ENCODE data around the gene EYS. TPM values are rescaled to one million over a fixed set of nuclear protein-coding genes. Genes with fewer than 3 reads are reported as not detected.
"Not testable (repeated sequence)": the region's sequence is repeated elsewhere in the genome, so short reads cannot be mapped to it uniquely, and the experiment has no call there.

The EYS gene
- total and polyA plus RNA-seq, 4 donors = not detected

DNA sequence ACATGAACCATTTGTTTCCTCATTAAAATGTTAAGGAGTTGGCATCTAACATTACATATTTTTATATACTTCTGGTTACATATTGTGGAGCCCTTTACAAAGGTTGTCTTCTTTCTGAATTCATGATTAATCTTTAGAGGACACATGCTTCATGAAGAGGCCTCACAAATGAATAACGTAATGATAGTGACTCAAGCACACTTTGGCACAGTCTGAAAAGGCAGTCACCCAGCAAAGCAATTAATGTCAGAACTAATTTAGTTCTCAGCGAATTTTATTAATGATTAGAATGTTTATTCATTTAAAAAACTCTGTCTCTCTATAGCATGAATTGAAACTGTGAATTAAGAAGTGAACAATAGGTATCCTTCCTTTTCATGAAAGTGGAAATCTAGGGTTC, 1217.3 kb downstream of the EYS start:
- Histone ChIP-seq H3K9me3 (ENCODE audit: control insufficient read depth, low read length) (no peaks in the 10 kb centered on the region), H3K4me1 (ENCODE audit: control insufficient read depth in 1 of 2, insufficient read depth in 2 of 2, low read length in 2 of 2) (no peaks in the 10 kb centered on the region), H3K4me3 (ENCODE audit: low read length in 2 of 2) (no peak overlapping the region), H3K27ac (ENCODE audit: low read depth in 1 of 2, low read length in 2 of 2) (no peak overlapping the region), H3K27me3 (ENCODE audit: control insufficient read depth in 1 of 2, insufficient read depth in 2 of 2, low read length in 1 of 2) (no peaks in the 10 kb centered on the region), H3K36me3 (ENCODE audit: control insufficient read depth in 1 of 2, insufficient read depth in 2 of 2, low read length in 1 of 2) (no peaks in the 10 kb centered on the region)
- no peak for DNase-seq
- WGBS, 2 donors = 49 to 52% methylated on average over 2 of the region's 2 CpGs
- ATAC-seq (ENCODE audit: low FRiP score) = no peak
- intact Hi-C loops (cut with DNase I) = no loop called here

DNA sequence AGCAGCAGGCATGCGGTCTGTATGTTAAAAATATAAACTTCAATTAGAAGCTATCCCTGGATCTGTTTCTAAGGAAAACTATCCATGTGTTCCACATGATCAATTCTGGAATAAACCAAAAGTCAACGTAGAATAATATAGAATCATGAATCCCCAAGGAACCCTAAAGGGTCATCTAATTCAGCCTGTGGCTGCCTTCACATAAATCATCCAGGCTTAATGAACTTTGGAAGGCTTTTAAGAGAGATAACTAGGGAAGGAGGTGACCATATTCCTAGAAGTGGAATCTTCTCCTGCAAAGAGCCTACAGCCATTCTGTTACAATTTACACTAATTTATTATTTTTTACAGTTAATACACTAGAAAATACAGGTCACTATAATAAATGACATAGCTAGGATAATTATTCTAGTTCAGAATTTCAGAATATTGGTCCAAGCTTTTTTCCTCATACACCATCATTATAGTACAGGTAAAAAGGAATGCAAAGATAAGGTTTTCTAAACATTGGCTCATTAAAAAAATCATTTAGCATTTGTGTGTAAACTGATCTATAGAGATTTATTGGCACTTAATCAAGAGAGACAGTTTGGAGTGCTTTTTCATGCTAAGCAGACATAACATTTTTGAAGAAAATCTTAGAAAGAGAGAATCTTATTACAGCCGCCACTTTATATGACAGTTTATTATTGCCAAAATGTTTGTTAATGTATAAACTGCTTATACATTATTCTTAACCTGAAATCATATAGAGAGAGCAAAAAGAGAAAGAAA, 1220.3 kb downstream of the EYS start:
- no peaks in the 10 kb centered on the region for H3K27me3 ChIP-seq (ENCODE audit: control insufficient read depth in 1 of 2, insufficient read depth in 2 of 2, low read length in 1 of 2)
- intact Hi-C loops (cut with DNase I) = no loop called here
- no peak for DNase-seq
- H3K27ac ChIP-seq (ENCODE audit: low read depth in 1 of 2, low read length in 2 of 2) = no peak overlapping the region
- 44 to 51% methylated on average over 3 of the region's 3 CpGs for WGBS, 2 donors
- ATAC-seq (ENCODE audit: low FRiP score) = no peak
- H3K4me3 ChIP-seq (ENCODE audit: low read length in 2 of 2) = no peak overlapping the region
- no peaks in the 10 kb centered on the region for H3K4me1 ChIP-seq (ENCODE audit: control insufficient read depth in 1 of 2, insufficient read depth in 2 of 2, low read length in 2 of 2)
- no peaks in the 10 kb centered on the region for H3K36me3 ChIP-seq (ENCODE audit: control insufficient read depth in 1 of 2, insufficient read depth in 2 of 2, low read length in 1 of 2)
- H3K9me3 ChIP-seq (ENCODE audit: control insufficient read depth, low read length) = no peaks in the 10 kb centered on the region

DNA sequence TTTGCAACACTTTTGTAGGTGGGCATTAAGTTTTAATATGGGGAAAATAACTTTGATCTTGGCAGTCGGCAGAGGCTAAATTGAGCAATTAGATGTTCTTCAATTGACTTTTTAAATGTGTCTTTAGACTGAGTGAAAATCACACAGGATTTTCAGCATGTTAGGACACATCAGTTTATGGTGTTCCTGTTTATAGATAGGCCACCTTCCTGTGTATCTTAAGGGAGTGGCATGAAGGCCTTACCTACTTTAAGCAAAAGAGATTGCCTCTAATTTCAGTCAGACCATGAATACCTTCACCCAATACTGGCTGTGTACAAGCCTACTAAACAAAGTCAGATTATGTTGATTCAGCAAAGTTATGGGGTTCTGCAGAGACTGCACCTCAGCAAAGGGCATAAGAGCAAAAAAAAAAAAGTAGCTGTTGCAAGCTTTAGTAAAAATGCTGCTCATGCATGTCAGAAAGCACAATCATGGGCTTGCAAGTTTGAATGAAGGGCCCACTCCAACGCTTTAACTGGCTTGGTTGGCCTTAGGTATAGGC, 1223.0 kb downstream of the EYS start:
- Histone ChIP-seq H3K36me3 (ENCODE audit: control insufficient read depth in 1 of 2, insufficient read depth in 2 of 2, low read length in 1 of 2) (no peaks in the 10 kb centered on the region), H3K27ac (ENCODE audit: low read depth in 1 of 2, low read length in 2 of 2) (no peak overlapping the region), H3K4me3 (ENCODE audit: low read length in 2 of 2) (no peak overlapping the region), H3K27me3 (ENCODE audit: control insufficient read depth in 1 of 2, insufficient read depth in 2 of 2, low read length in 1 of 2) (no peaks in the 10 kb centered on the region), H3K9me3 (ENCODE audit: control insufficient read depth, low read length) (no peaks in the 10 kb centered on the region), H3K4me1 (ENCODE audit: control insufficient read depth in 1 of 2, insufficient read depth in 2 of 2, low read length in 2 of 2) (no peaks in the 10 kb centered on the region)
- DNase-seq (no peak), ATAC-seq (ENCODE audit: low FRiP score) (no peak)
- intact Hi-C loops (cut with DNase I) = no loop called here
- 81 to 92% methylated on average over 2 of the region's 2 CpGs for WGBS, 2 donors

DNA sequence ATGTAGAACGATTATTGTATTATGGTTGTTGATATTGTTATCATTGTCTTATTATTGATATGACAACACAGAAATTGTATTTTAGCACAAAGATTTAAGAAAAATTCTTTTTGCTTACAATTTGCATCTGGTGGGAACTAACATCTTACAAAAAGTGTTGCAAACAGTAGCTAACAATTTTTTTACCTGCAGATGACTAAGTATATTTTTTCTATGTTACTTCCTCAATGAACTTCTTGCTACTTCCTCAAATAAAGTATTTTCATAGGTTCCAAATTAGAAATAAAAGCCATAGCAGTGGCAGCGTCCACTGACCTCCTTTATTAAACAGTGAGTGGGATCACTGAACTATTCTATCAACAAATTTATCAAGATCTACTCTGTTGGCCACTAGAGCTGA, 1224.4 kb downstream of the EYS start:
- DNase-seq (no peak), ATAC-seq (ENCODE audit: low FRiP score) (no peak)
- Histone ChIP-seq H3K36me3 (ENCODE audit: control insufficient read depth in 1 of 2, insufficient read depth in 2 of 2, low read length in 1 of 2) (no peaks in the 10 kb centered on the region), H3K4me1 (ENCODE audit: control insufficient read depth in 1 of 2, insufficient read depth in 2 of 2, low read length in 2 of 2) (no peaks in the 10 kb centered on the region), H3K4me3 (ENCODE audit: low read length in 2 of 2) (no peak overlapping the region), H3K27ac (ENCODE audit: low read depth in 1 of 2, low read length in 2 of 2) (no peak overlapping the region), H3K27me3 (ENCODE audit: control insufficient read depth in 1 of 2, insufficient read depth in 2 of 2, low read length in 1 of 2) (no peaks in the 10 kb centered on the region), H3K9me3 (ENCODE audit: control insufficient read depth, low read length) (no peaks in the 10 kb centered on the region)
- WGBS, 2 donors = 69 to 71% methylated on average over 2 of the region's 2 CpGs
- intact Hi-C loops (cut with DNase I) = no loop called here

DNA sequence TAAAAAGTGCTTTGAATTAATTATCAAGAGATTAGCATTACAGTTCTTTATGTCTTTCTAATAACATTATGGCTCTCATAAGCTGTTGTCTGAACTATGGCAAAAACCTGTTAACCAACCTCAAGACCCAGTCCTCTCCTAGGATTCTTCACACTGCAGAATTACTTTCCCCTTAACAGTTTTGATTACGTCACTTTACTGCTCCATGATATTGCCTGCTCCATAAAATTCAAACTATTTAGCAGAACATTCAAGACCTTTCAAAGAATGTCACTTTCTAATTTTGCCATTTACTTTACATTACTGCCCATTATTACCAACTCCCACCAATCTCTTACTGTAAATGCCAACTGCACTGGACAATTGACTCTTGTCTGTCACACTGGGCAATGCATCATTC, 1227.9 kb downstream of the EYS start:
- intact Hi-C loops (cut with DNase I) = no loop called here
- no peak overlapping the region for H3K27ac ChIP-seq (ENCODE audit: low read depth in 1 of 2, low read length in 2 of 2)
- ATAC-seq (ENCODE audit: low FRiP score) (no peak), DNase-seq (no peak)
- WGBS, 2 donors = 42 to 51% methylated on average over 1 of the region's 1 CpG
- no peaks in the 10 kb centered on the region for H3K9me3 ChIP-seq (ENCODE audit: control insufficient read depth, low read length)
- H3K27me3 ChIP-seq (ENCODE audit: control insufficient read depth in 1 of 2, insufficient read depth in 2 of 2, low read length in 1 of 2) = no peaks in the 10 kb centered on the region
- H3K4me3 ChIP-seq (ENCODE audit: low read length in 2 of 2) = no peak overlapping the region
- no peaks in the 10 kb centered on the region for H3K4me1 ChIP-seq (ENCODE audit: control insufficient read depth in 1 of 2, insufficient read depth in 2 of 2, low read length in 2 of 2)
- no peaks in the 10 kb centered on the region for H3K36me3 ChIP-seq (ENCODE audit: control insufficient read depth in 1 of 2, insufficient read depth in 2 of 2, low read length in 1 of 2)

DNA sequence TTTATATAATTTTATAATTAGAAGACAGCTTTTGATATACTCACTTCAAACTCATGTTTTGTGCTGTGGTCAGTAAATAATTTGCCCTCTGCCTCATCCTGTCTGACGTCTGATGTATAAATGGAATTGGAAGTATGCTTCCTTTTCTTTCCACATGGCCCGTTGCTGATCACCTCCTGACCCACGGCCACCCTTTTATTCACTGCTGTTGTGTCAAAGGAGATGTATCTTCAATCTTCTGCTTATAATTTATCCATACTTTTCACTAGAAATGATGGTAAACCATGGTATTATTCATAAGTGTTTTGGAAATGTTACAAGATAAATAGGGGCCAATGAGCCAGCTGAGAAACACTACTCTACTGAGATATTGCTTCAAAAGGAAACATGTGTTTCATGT, 1229.6 kb downstream of the EYS start:
- Histone ChIP-seq H3K4me3 (ENCODE audit: low read length in 2 of 2) (no peak overlapping the region), H3K36me3 (ENCODE audit: control insufficient read depth in 1 of 2, insufficient read depth in 2 of 2, low read length in 1 of 2) (no peaks in the 10 kb centered on the region), H3K9me3 (ENCODE audit: control insufficient read depth, low read length) (no peaks in the 10 kb centered on the region), H3K4me1 (ENCODE audit: control insufficient read depth in 1 of 2, insufficient read depth in 2 of 2, low read length in 2 of 2) (no peaks in the 10 kb centered on the region), H3K27ac (ENCODE audit: low read depth in 1 of 2, low read length in 2 of 2) (no peak overlapping the region), H3K27me3 (ENCODE audit: control insufficient read depth in 1 of 2, insufficient read depth in 2 of 2, low read length in 1 of 2) (no peaks in the 10 kb centered on the region)
- ATAC-seq (ENCODE audit: low FRiP score) = no peak
- 26 to 40% methylated on average over 3 of the region's 3 CpGs for WGBS, 2 donors
- intact Hi-C loops (cut with DNase I) = no loop called here
- DNase-seq = no peak

DNA sequence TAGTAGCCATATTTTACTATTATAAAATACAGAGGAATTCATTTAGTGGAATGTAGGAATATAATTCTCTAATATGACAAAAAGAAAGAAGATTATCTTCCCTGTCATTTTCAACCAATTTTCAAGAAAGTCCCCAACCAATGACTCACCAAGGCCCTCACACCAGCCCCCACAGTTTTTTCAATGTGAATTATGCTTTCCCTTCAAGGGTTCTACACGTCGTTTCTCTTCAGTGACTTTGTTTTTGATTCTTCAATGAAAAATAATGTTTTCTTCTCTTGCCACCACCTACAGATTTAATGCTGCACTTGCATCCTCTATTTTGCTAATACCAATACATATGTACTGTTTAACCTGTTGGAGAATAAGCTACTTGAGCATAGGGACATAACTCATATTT, 1230.1 kb downstream of the EYS start:
- Histone ChIP-seq H3K4me1 (ENCODE audit: control insufficient read depth in 1 of 2, insufficient read depth in 2 of 2, low read length in 2 of 2) (no peaks in the 10 kb centered on the region), H3K27ac (ENCODE audit: low read depth in 1 of 2, low read length in 2 of 2) (no peak overlapping the region), H3K36me3 (ENCODE audit: control insufficient read depth in 1 of 2, insufficient read depth in 2 of 2, low read length in 1 of 2) (no peaks in the 10 kb centered on the region), H3K4me3 (ENCODE audit: low read length in 2 of 2) (no peak overlapping the region), H3K9me3 (ENCODE audit: control insufficient read depth, low read length) (no peaks in the 10 kb centered on the region), H3K27me3 (ENCODE audit: control insufficient read depth in 1 of 2, insufficient read depth in 2 of 2, low read length in 1 of 2) (no peaks in the 10 kb centered on the region)
- WGBS, 2 donors = 9 to 15% methylated on average over 2 of the region's 2 CpGs
- no peak for ATAC-seq (ENCODE audit: low FRiP score)
- intact Hi-C loops (cut with DNase I) = no loop called here
- DNase-seq = no peak

DNA sequence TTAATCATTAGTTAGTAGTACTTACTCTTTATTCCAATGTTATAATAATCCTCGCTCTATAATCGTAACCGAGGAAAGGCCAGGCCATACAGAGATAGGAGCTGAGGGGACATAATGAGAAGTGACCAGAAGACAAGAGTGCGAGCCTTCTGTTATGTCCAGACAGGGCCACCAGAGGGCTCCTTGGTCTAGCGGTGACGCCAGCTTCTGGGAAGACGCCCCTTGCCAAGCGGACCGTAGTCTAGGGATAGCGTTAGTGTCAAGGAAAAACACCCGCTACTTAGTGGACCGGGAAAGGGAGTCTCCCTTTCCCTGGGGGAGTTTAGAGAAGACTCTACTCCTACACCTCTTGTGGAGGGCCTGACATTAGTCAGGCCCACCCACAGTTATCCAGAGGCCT, 1237.6 kb downstream of the EYS start:
- H3K27ac ChIP-seq (ENCODE audit: low read depth in 1 of 2, low read length in 2 of 2); H3K4me1 ChIP-seq (ENCODE audit: control insufficient read depth in 1 of 2, insufficient read depth in 2 of 2, low read length in 2 of 2); H3K27me3 ChIP-seq (ENCODE audit: control insufficient read depth in 1 of 2, insufficient read depth in 2 of 2, low read length in 1 of 2); ATAC-seq (ENCODE audit: low FRiP score); H3K36me3 ChIP-seq (ENCODE audit: control insufficient read depth in 1 of 2, insufficient read depth in 2 of 2, low read length in 1 of 2); H3K4me3 ChIP-seq (ENCODE audit: low read length in 2 of 2); H3K9me3 ChIP-seq (ENCODE audit: control insufficient read depth, low read length); intact Hi-C loops (cut with DNase I): not testable (repeated sequence)
- WGBS, 2 donors = 61 to 67% methylated on average over 12 of the region's 12 CpGs
- peak in 1 of 2 donors; percentile 45 for DNase-seq

DNA sequence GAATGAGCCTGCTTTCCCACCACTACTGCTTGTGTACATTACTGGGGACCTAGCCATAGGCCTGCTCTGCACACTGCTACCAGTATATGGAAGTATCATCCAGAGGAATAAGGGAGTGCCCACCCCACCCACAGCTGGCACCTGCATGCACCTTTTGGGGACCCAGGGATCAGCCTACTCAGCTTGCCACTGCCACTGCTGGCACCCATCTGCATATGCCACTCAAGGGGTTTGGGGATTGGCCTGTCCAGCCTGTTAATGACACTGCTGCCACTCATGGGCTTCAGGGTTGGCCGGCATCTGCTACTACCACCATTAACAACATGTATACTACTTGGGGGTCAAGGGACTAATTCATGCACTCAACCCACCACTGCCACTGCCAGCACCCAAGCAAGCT, 1239.4 kb downstream of the EYS start:
- Histone ChIP-seq H3K36me3 (ENCODE audit: control insufficient read depth in 1 of 2, insufficient read depth in 2 of 2, low read length in 1 of 2) (no peaks in the 10 kb centered on the region), H3K9me3 (ENCODE audit: control insufficient read depth, low read length) (peaks cover 2% of the 10 kb centered on the region), H3K4me1 (ENCODE audit: control insufficient read depth in 1 of 2, insufficient read depth in 2 of 2, low read length in 2 of 2) (no peaks in the 10 kb centered on the region), H3K27ac (ENCODE audit: low read depth in 1 of 2, low read length in 2 of 2) (no peak overlapping the region), H3K27me3 (ENCODE audit: control insufficient read depth in 1 of 2, insufficient read depth in 2 of 2, low read length in 1 of 2) (no peaks in the 10 kb centered on the region), H3K4me3 (ENCODE audit: low read length in 2 of 2) (no peak overlapping the region)
- WGBS, 2 donors = 93 to 100% methylated on average over 1 of the region's 1 CpG
- ATAC-seq (ENCODE audit: low FRiP score) (no peak), DNase-seq (peak; percentile 38 to 55)
- intact Hi-C loops (cut with DNase I) = no loop called here
